Astrocyte of the spinal cord (primary cell): ENCODE results near the gene SPATA22.
"Not testable (repeated sequence)": the region's sequence is repeated elsewhere in the genome, so short reads cannot be mapped to it uniquely, and the experiment has no call there.

Experiments
- DNase-seq: peaks from one replicate; pipeline ENCODE4 v3.0.0; 2011; ENCODE audit warnings: low read depth, low spot score
- H3K4me3 ChIP-seq: 2 replicates; pipeline ENCODE4 v1.5.1; 2011; ENCODE audit warnings: low read depth, mild to moderate bottlenecking, low read length, moderate library complexity
- CTCF ChIP-seq: IDR thresholded peaks from 2 replicates; pipeline ENCODE4 v1.5.1; 2012; ENCODE audit warnings: low read depth, mild to moderate bottlenecking, low read length, inconsistent platforms
- in situ Hi-C: cut with HindIII; loops from 2 replicates; pipeline ENCODE4 v1.10.0; 2017; ENCODE audit warnings: low sequenced_read_pairs

SPATA22 gene

GRCh38 chr17:3440451-3440850, 31.2 kb downstream of the SPATA22 start:
- no peak overlapping the region for H3K4me3 ChIP-seq
- in situ Hi-C loops, result no loop called here
- no peak for DNase-seq
- TF ChIP-seq CTCF, result no peak

GRCh38 chr17:3438368-3438767, 33.3 kb downstream of the SPATA22 start:
- in situ Hi-C loops, result no loop called here
- no peak for TF ChIP-seq CTCF
- DNase-seq, result no peak
- no peak overlapping the region for H3K4me3 ChIP-seq

- no peak for DNase-seq
- in situ Hi-C loops, result no loop called here
- no peak within 1 kb of the TSS for H3K4me3 ChIP-seq
- TF ChIP-seq CTCF, result no peak
Observed at GRCh38 chr17:3433741-3434140, 37.9 kb downstream of the SPATA22 start, which contains the start of gene OR1E2. Gene OR1E2, minus strand, starts transcription at chr17:3433841. Its CDS starts 0 bp downstream, at chr17:3433841.

GRCh38 chr17:3433215-3433614, 38.4 kb downstream of the SPATA22 start:
- H3K4me3 ChIP-seq, DNase-seq, in situ Hi-C loops: not testable (repeated sequence)

GRCh38 chr17:3418222-3418621, 53.4 kb downstream of the SPATA22 start:
- in situ Hi-C loops, result no loop called here
- H3K4me3 ChIP-seq, result no peak overlapping the region
- TF ChIP-seq CTCF, result no peak
- no peak for DNase-seq

- no peak for TF ChIP-seq CTCF
- in situ Hi-C loops, result no loop called here
- no peak overlapping the region for H3K4me3 ChIP-seq
- no peak for DNase-seq
Observed at GRCh38 chr17:3415610-3416009, 56.0 kb downstream of the SPATA22 start.

- H3K4me3 ChIP-seq, in situ Hi-C loops, DNase-seq: not testable (repeated sequence)
Observed at GRCh38 chr17:3412216-3412615, 59.4 kb downstream of the SPATA22 start.

GRCh38 chr17:3411070-3411469, 60.5 kb downstream of the SPATA22 start, which contains the start of gene OR3A3:
Gene OR3A3, plus strand, starts transcription at chr17:3411370.
- no peak within 1 kb of the TSS for H3K4me3 ChIP-seq
- DNase-seq, result no peak
- in situ Hi-C loops, result no loop called here
- no peak for TF ChIP-seq CTCF

- DNase-seq, H3K4me3 ChIP-seq, in situ Hi-C loops: not testable (repeated sequence)
Observed at GRCh38 chr17:3403856-3404255, 67.8 kb downstream of the SPATA22 start.
